ENCODE data around the gene GAP43.

Gene GAP43, protein sequence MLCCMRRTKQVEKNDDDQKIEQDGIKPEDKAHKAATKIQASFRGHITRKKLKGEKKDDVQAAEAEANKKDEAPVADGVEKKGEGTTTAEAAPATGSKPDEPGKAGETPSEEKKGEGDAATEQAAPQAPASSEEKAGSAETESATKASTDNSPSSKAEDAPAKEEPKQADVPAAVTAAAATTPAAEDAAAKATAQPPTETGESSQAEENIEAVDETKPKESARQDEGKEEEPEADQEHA

DNA sequence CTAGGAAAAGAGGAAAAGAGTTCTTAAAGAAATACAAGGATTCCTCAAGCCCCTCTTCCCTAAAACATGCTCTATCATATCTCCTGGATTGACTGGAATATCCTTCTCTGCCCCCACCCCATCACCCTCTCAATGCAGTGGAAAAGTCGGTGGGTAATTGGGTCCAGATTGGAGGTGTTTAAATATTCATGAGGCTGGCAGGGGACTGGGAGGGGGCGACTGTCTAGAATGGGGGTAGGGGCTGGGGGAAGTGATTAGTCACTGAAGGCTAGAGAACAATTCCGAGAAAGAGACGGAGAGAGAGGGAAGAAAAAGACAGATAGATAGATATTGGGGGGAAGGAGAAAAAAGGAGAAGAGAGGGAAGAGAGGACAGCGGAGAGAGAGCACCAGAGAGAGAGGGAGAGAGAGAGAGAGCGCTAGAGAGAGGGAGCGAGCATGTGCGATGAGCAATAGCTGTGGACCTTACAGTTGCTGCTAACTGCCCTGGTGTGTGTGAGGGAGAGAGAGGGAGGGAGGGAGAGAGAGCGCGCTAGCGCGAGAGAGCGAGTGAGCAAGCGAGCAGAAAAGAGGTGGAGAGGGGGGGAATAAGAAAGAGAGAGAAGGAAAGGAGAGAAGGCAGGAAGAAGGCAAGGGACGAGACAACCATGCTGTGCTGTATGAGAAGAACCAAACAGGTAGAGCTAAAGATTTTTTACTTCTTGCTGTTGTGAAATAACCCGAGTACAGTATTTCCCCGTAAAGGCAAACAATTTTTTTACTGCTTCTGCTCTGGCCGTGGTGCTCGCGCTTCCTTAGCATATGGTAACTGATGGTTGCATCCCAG is at the start of gene GAP43:
TSS of gene GAP43 (plus strand) at position 467 of the 825 bp plus-strand sequence. CDS start at position 647, 180 bp downstream.
- H3F3A ChIP-seq (ENCODE audit: control insufficient read depth, insufficient read depth) = no peaks in the 10 kb centered on the region
- no peaks in the 10 kb centered on the region for H3K9me3 ChIP-seq (ENCODE audit: control insufficient read depth, insufficient read depth, low read length)
- H3K79me2 ChIP-seq (ENCODE audit: control insufficient read depth, low read length) = no peaks in the 10 kb centered on the region
- H3K27me3 ChIP-seq (ENCODE audit: control insufficient read depth, low read length) = no peaks in the 10 kb centered on the region; the same call in 1 of the 2 replicates
- no peaks in the 10 kb centered on the region for H3K36me3 ChIP-seq (ENCODE audit: control insufficient read depth, low read length)
- no peak within 1 kb of the TSS for H3K4me3 ChIP-seq (ENCODE audit: low read length)
- TF ChIP-seq, protein P1, sequence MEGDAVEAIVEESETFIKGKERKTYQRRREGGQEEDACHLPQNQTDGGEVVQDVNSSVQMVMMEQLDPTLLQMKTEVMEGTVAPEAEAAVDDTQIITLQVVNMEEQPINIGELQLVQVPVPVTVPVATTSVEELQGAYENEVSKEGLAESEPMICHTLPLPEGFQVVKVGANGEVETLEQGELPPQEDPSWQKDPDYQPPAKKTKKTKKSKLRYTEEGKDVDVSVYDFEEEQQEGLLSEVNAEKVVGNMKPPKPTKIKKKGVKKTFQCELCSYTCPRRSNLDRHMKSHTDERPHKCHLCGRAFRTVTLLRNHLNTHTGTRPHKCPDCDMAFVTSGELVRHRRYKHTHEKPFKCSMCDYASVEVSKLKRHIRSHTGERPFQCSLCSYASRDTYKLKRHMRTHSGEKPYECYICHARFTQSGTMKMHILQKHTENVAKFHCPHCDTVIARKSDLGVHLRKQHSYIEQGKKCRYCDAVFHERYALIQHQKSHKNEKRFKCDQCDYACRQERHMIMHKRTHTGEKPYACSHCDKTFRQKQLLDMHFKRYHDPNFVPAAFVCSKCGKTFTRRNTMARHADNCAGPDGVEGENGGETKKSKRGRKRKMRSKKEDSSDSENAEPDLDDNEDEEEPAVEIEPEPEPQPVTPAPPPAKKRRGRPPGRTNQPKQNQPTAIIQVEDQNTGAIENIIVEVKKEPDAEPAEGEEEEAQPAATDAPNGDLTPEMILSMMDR (IDR thresholded peaks at IDR 0.05; ENCODE audit: low read depth, low read length, poor library complexity, severe bottlenecking) = no peak
- TF ChIP-seq EZH2phosphoT487 (IDR thresholded peaks at IDR 0.05; ENCODE audit: borderline replicate concordance, low read length) = no peak
- no peak within 1 kb of the TSS for H3K27ac ChIP-seq (ENCODE audit: low read depth, low read length)
- no peaks in the 10 kb centered on the region for H3K9me2 ChIP-seq (replicated peaks; ENCODE audit: control insufficient read depth, low read length)
- no peak within 1 kb of the TSS for H3K4me2 ChIP-seq (ENCODE audit: low read length)
- no peaks in the 10 kb centered on the region for H3K4me1 ChIP-seq (ENCODE audit: control insufficient read depth, low read length)
- no peaks in the 10 kb centered on the region for H4K20me1 ChIP-seq (ENCODE audit: control insufficient read depth, insufficient read depth, low read depth, low read length)

DNA sequence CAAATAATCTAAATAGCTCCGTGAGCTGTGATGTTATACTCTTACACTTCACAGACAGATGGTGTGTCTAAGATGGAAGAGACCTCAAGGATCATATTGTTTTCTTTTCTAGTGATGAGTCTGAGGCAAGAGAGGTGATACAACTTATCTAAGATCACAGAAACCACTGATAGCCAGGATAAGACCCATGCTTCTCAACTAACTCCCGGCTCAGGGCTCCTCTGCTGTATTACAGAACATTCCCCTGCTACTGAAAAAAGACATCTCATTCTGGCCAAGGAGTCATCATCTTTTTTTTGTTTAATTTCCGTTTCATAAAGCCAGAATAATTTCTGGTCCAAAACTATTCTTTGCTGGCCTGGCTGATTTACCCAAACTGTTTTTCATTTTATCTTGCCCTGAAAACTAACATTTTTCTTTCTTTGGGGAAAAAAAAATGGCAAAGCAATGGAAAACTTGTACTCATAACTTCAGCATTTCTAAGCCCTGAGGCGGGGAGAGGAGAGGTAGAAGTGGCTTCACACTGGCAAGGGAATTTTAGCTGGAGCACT is 46.9 kb upstream of the GAP43 start:
- Histone ChIP-seq H4K20me1 (ENCODE audit: control insufficient read depth, insufficient read depth, low read depth, low read length) (no peaks in the 10 kb centered on the region), H3K9me3 (ENCODE audit: control insufficient read depth, insufficient read depth, low read length) (no peaks in the 10 kb centered on the region), H3K27me3 (ENCODE audit: control insufficient read depth, low read length) (no peaks in the 10 kb centered on the region), H3K9me2 (replicated peaks; ENCODE audit: control insufficient read depth, low read length) (no peaks in the 10 kb centered on the region), H3K4me2 (ENCODE audit: low read length) (no peak overlapping the region), H3K4me3 (ENCODE audit: low read length) (no peak overlapping the region), H3K36me3 (ENCODE audit: control insufficient read depth, low read length) (no peaks in the 10 kb centered on the region), H3K4me1 (ENCODE audit: control insufficient read depth, low read length) (no peaks in the 10 kb centered on the region), H3K27ac (ENCODE audit: low read depth, low read length) (no peak overlapping the region), H3F3A (ENCODE audit: control insufficient read depth, insufficient read depth) (no peaks in the 10 kb centered on the region), H3K79me2 (ENCODE audit: control insufficient read depth, low read length) (no peaks in the 10 kb centered on the region)
- TF ChIP-seq, protein P1 (IDR thresholded peaks at IDR 0.05; ENCODE audit: low read depth, low read length, poor library complexity, severe bottlenecking) = no peak
- TF ChIP-seq EZH2phosphoT487 (IDR thresholded peaks at IDR 0.05; ENCODE audit: borderline replicate concordance, low read length) = no peak

DNA sequence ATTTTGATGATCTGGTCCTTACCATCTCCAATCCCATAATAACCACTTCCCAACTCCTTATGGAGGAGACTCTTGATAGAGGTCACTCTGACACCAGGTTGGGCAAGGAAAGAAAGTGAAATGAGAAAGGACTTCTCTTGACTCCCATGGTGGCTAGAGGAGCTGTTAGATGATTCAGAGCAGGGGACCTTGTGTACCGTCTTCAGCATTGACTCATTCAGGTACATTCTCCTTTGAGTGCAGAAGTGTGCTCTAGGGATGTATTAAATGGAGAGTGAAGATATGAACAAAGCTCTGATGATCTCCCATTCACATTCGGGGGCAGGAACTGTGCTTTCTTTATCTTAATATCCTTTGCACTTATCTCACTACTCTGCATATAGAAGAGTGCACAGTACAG is 46.3 kb upstream of the GAP43 start:
- no peaks in the 10 kb centered on the region for H3K9me2 ChIP-seq (replicated peaks; ENCODE audit: control insufficient read depth, low read length)
- no peaks in the 10 kb centered on the region for H3F3A ChIP-seq (ENCODE audit: control insufficient read depth, insufficient read depth)
- no peaks in the 10 kb centered on the region for H4K20me1 ChIP-seq (ENCODE audit: control insufficient read depth, insufficient read depth, low read depth, low read length)
- H3K4me2 ChIP-seq (ENCODE audit: low read length) = no peak overlapping the region
- no peaks in the 10 kb centered on the region for H3K36me3 ChIP-seq (ENCODE audit: control insufficient read depth, low read length)
- no peak overlapping the region for H3K4me3 ChIP-seq (ENCODE audit: low read length)
- H3K79me2 ChIP-seq (ENCODE audit: control insufficient read depth, low read length) = no peaks in the 10 kb centered on the region
- no peaks in the 10 kb centered on the region for H3K4me1 ChIP-seq (ENCODE audit: control insufficient read depth, low read length)
- no peak overlapping the region for H3K27ac ChIP-seq (ENCODE audit: low read depth, low read length)
- TF ChIP-seq, protein P1 (IDR thresholded peaks at IDR 0.05; ENCODE audit: low read depth, low read length, poor library complexity, severe bottlenecking) = no peak
- TF ChIP-seq EZH2phosphoT487 (IDR thresholded peaks at IDR 0.05; ENCODE audit: borderline replicate concordance, low read length) = no peak
- no peaks in the 10 kb centered on the region for H3K27me3 ChIP-seq (ENCODE audit: control insufficient read depth, low read length)
- H3K9me3 ChIP-seq (ENCODE audit: control insufficient read depth, insufficient read depth, low read length) = no peaks in the 10 kb centered on the region
